ENCODE data around the gene DEAF1.

DNA sequence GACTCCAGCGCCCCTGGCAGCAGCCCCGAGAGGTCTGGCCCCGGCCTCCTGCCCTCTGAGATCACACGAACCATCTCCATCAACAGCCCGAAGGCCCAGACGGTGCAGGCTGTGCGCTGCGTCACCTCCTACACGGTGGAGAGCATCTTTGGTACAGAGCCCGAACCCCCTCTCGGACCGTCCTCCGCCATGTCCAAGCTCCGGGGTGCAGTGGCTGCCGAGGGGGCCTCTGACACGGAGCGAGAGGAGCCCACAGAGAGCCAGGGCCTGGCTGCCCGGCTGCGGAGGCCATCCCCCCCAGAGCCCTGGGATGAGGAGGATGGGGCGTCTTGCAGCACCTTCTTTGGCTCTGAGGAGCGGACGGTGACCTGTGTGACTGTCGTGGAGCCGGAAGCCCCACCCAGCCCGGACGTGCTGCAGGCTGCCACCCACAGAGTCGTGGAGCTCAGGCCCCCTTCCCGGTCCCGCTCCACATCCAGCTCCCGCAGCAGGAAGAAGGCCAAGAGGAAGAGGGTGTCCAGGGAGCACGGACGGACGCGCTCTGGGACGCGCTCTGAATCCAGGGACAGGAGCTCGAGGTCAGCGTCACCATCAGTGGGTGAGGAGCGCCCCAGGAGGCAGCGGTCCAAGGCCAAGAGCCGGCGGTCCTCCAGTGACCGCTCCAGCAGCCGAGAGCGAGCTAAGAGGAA is 86.9 kb downstream of the DEAF1 start:
- TF ChIP-seq, protein P1, sequence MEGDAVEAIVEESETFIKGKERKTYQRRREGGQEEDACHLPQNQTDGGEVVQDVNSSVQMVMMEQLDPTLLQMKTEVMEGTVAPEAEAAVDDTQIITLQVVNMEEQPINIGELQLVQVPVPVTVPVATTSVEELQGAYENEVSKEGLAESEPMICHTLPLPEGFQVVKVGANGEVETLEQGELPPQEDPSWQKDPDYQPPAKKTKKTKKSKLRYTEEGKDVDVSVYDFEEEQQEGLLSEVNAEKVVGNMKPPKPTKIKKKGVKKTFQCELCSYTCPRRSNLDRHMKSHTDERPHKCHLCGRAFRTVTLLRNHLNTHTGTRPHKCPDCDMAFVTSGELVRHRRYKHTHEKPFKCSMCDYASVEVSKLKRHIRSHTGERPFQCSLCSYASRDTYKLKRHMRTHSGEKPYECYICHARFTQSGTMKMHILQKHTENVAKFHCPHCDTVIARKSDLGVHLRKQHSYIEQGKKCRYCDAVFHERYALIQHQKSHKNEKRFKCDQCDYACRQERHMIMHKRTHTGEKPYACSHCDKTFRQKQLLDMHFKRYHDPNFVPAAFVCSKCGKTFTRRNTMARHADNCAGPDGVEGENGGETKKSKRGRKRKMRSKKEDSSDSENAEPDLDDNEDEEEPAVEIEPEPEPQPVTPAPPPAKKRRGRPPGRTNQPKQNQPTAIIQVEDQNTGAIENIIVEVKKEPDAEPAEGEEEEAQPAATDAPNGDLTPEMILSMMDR (conservative IDR thresholded peaks at IDR 0.05; ENCODE audit: low read depth, low read length), result no peak
- TF ChIP-seq EZH2phosphoT487 (IDR thresholded peaks at IDR 0.05; ENCODE audit: borderline replicate concordance, low read length) (no peak), EZH2 (IDR thresholded peaks at IDR 0.05; ENCODE audit: low read length, unreplicated experiment) (no peak)

All from PC-3 (cell line).